Measurements from ENCODE around the gene TMPRSS15. TPM values are rescaled to one million over a fixed set of nuclear protein-coding genes. Genes with fewer than 3 reads are reported as not detected.

Gene TMPRSS15
- total RNA-seq, 1 experiment from 2014 or later = not detected

GRCh38 chr21:18244671-18245463, 158.7 kb downstream of the TMPRSS15 start, which contains the start of gene CHODL:
TSS of gene CHODL (plus strand) at chr21:18244833. CDS start at chr21:18245224, 391 bp downstream.
- H3K27me3 Mint-ChIP-seq (ENCODE audit: low read depth) = peaks cover 59% of the 10 kb centered on the region
- no peaks in the 10 kb centered on the region for H3K36me3 Mint-ChIP-seq
- H3K4me3 Mint-ChIP-seq = peak within 1 kb of the TSS; percentile 80
- CTCF ChIA-PET = interaction anchor here (1.5 kb wide), 1 partner anchor 205 kb away, joined by 3 read pairs; no protein-coding TSS in a partner anchor
- POLR2A ChIA-PET = no interaction called here
- 0 out of 2 replicates have a peak, but pooled peaks cover 2% of the 10 kb centered on the region for H3K4me1 Mint-ChIP-seq
- ATAC-seq (peak; percentile 76), DNase-seq (ENCODE audit: low spot score) (peak; percentile 35)
- H3K27ac Mint-ChIP-seq = no peak within 1 kb of the TSS
- TF ChIP-seq FOXP1 (CRISPR knock-in tag; IDR thresholded peaks at IDR 0.05; ENCODE audit: borderline replicate concordance) (peak; percentile 41; the same call in 1 of the 2 replicates), MYBL2 (CRISPR knock-in tag; IDR thresholded peaks at IDR 0.05) (peak; percentile 67; the same call in 1 of the 2 replicates), GABPB1 (CRISPR knock-in tag; IDR thresholded peaks at IDR 0.05) (no peak), ERG (CRISPR knock-in tag; IDR thresholded peaks at IDR 0.05) (no peak), ZNF121 (CRISPR knock-in tag; IDR thresholded peaks at IDR 0.05) (peak; percentile 96), ZNF138 (CRISPR knock-in tag; conservative IDR thresholded peaks at IDR 0.05) (no peak), MAX (CRISPR knock-in tag; IDR thresholded peaks at IDR 0.05) (peak; percentile 74), ELF4 (CRISPR knock-in tag; IDR thresholded peaks at IDR 0.05; ENCODE audit: low read depth) (0 out of 2 replicates have a peak, but pooled peaks have one; percentile 9)
- TF ChIP-seq, protein P1, sequence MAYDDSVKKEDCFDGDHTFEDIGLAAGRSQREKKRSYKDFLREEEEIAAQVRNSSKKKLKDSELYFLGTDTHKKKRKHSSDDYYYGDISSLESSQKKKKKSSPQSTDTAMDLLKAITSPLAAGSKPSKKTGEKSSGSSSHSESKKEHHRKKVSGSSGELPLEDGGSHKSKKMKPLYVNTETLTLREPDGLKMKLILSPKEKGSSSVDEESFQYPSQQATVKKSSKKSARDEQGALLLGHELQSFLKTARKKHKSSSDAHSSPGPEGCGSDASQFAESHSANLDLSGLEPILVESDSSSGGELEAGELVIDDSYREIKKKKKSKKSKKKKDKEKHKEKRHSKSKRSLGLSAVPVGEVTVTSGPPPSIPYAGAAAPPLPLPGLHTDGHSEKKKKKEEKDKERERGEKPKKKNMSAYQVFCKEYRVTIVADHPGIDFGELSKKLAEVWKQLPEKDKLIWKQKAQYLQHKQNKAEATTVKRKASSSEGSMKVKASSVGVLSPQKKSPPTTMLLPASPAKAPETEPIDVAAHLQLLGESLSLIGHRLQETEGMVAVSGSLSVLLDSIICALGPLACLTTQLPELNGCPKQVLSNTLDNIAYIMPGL (CRISPR knock-in tag; IDR thresholded peaks at IDR 0.05) = peak; percentile 66; the same call in 1 of the 2 replicates
- TF ChIP-seq, protein P2, sequence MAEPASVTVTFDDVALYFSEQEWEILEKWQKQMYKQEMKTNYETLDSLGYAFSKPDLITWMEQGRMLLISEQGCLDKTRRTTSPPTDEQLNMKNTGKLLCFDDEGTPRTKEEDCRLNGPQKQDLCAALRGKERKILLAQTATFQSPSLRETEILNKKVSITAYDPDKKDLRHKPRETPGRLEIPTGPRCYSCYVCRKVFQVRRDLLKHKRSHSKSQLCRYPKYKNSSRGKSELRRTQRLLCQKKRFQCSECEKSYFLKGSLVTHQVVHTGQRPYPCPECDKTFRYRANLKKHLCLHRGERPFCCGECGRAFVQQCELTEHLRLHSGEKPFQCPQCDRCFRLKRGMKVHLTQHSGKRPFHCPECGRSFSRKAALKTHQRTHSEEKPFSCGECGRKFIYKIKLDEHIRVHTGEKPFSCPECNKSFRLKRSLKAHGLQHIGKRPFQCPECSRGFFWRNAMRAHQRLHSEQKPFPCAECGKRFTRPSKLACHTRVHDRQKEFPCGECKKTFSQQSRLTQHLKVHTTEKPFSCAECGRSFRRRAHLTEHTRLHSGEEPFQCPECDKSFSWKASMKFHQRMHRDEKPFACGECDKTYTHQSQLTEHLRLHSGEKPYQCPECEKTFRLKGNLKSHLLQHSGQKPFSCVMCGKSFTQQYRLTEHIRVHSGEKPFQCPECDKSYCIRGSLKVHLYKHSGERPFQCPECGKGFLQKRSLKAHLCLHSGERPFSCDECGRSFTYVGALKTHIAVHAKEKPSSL (CRISPR knock-in tag; conservative IDR thresholded peaks at IDR 0.05) = no peak
- TF ChIP-seq, protein P3, sequence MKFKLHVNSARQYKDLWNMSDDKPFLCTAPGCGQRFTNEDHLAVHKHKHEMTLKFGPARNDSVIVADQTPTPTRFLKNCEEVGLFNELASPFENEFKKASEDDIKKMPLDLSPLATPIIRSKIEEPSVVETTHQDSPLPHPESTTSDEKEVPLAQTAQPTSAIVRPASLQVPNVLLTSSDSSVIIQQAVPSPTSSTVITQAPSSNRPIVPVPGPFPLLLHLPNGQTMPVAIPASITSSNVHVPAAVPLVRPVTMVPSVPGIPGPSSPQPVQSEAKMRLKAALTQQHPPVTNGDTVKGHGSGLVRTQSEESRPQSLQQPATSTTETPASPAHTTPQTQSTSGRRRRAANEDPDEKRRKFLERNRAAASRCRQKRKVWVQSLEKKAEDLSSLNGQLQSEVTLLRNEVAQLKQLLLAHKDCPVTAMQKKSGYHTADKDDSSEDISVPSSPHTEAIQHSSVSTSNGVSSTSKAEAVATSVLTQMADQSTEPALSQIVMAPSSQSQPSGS (CRISPR knock-in tag; IDR thresholded peaks at IDR 0.05; ENCODE audit: borderline replicate concordance, low read depth) = no peak
- H3K9me3 Mint-ChIP-seq = no peaks in the 10 kb centered on the region

DNA sequence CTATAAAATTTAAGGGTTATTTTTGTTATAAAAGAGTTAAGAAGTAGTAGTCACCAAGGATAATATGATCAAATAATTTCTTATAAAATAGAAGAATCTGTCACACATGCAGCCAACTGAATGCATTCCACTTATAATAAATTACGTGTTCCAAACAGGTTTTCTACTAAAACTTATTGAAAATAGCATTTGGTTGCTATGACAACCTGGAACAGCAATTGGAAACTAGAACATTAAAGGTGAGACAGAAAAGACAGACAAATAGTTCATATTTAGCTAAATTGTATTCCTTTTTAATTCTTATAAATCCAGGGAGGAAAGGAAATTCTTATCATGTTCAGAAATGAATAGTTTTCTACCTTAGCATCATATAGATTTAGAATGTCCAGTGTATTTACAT, 168.0 kb downstream of the TMPRSS15 start:
- ChIA-PET POLR2A (no interaction called here), CTCF (no interaction called here)
- Mint-ChIP-seq H3K36me3 (peaks cover 6% of the 10 kb centered on the region; the same call in 1 of the 2 replicates), H3K4me3 (no peak overlapping the region), H3K9me3 (peaks cover 10% of the 10 kb centered on the region), H3K4me1 (0 out of 2 replicates have a peak, but pooled peaks cover 2% of the 10 kb centered on the region), H3K27ac (no peak overlapping the region), H3K27me3 (ENCODE audit: low read depth) (no peaks in the 10 kb centered on the region)
- ATAC-seq (no peak), DNase-seq (ENCODE audit: low spot score) (no peak)
- TF ChIP-seq, protein P4, sequence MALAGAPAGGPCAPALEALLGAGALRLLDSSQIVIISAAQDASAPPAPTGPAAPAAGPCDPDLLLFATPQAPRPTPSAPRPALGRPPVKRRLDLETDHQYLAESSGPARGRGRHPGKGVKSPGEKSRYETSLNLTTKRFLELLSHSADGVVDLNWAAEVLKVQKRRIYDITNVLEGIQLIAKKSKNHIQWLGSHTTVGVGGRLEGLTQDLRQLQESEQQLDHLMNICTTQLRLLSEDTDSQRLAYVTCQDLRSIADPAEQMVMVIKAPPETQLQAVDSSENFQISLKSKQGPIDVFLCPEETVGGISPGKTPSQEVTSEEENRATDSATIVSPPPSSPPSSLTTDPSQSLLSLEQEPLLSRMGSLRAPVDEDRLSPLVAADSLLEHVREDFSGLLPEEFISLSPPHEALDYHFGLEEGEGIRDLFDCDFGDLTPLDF (CRISPR knock-in tag; IDR thresholded peaks at IDR 0.05) = no peak
- TF ChIP-seq STAT6 (CRISPR knock-in tag; conservative IDR thresholded peaks at IDR 0.05; ENCODE audit: low read depth) = no peak
- TF ChIP-seq, protein P5, sequence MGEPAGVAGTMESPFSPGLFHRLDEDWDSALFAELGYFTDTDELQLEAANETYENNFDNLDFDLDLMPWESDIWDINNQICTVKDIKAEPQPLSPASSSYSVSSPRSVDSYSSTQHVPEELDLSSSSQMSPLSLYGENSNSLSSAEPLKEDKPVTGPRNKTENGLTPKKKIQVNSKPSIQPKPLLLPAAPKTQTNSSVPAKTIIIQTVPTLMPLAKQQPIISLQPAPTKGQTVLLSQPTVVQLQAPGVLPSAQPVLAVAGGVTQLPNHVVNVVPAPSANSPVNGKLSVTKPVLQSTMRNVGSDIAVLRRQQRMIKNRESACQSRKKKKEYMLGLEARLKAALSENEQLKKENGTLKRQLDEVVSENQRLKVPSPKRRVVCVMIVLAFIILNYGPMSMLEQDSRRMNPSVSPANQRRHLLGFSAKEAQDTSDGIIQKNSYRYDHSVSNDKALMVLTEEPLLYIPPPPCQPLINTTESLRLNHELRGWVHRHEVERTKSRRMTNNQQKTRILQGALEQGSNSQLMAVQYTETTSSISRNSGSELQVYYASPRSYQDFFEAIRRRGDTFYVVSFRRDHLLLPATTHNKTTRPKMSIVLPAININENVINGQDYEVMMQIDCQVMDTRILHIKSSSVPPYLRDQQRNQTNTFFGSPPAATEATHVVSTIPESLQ (CRISPR knock-in tag; IDR thresholded peaks at IDR 0.05) = no peak
- no peak for TF ChIP-seq TCF7 (CRISPR knock-in tag; IDR thresholded peaks at IDR 0.05; ENCODE audit: low read depth)
- no peak for TF ChIP-seq ZMAT4 (CRISPR knock-in tag; IDR thresholded peaks at IDR 0.05)
- TF ChIP-seq SP1 (CRISPR knock-in tag; conservative IDR thresholded peaks at IDR 0.05) = no peak
- no peak for TF ChIP-seq ZNF219 (CRISPR knock-in tag; IDR thresholded peaks at IDR 0.05; ENCODE audit: borderline replicate concordance)
- no peak for TF ChIP-seq NR3C1 (CRISPR knock-in tag; conservative IDR thresholded peaks at IDR 0.05; ENCODE audit: low read depth)

Measured in WTC11 (cell line).